Measurements from ENCODE around the gene CDC42BPG.

DNA sequence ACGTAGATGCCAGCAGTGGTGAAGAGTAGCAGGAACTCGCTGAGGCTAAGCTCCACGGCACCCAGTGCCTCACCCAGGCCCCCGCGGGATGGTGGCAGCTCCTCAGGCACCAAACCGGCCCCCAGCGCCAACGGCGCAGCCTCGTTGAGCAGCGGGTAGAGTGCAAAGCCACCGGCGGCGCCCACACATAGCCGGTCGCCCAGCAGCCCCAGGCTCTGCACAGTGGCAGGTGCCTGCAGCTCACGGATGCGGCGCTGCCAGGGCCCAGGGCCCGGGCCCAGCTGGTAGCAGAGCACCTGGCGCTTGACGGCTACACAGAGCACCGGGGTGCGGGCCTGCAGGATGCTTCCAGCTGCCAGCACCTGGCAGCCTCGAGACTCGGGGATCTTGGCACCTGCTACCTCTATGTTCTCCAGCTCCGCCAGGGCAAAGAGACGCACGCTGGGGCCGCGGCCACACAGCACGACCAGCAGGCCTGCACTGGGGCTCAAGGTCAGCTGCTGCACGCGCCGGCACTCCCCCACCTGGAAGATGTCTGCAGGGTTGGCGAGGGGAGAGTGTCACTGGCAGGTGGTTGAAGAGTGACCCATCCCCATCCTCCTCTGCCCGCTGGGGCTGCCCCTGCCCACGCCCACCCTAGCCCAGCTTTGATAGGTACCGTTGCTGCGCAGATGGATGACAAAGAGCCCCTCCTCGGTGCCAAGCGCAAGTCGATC lies 14.8 kb downstream of the CDC42BPG start:
- TF ChIP-seq, protein P1, sequence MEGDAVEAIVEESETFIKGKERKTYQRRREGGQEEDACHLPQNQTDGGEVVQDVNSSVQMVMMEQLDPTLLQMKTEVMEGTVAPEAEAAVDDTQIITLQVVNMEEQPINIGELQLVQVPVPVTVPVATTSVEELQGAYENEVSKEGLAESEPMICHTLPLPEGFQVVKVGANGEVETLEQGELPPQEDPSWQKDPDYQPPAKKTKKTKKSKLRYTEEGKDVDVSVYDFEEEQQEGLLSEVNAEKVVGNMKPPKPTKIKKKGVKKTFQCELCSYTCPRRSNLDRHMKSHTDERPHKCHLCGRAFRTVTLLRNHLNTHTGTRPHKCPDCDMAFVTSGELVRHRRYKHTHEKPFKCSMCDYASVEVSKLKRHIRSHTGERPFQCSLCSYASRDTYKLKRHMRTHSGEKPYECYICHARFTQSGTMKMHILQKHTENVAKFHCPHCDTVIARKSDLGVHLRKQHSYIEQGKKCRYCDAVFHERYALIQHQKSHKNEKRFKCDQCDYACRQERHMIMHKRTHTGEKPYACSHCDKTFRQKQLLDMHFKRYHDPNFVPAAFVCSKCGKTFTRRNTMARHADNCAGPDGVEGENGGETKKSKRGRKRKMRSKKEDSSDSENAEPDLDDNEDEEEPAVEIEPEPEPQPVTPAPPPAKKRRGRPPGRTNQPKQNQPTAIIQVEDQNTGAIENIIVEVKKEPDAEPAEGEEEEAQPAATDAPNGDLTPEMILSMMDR (IDR thresholded peaks at IDR 0.05; ENCODE audit: low read depth, low read length, poor library complexity, severe bottlenecking), result no peak
- TF ChIP-seq EZH2phosphoT487 (IDR thresholded peaks at IDR 0.05; ENCODE audit: borderline replicate concordance, low read length), result no peak
